ENCODE data around the gene F3.

Gene F3

DNA sequence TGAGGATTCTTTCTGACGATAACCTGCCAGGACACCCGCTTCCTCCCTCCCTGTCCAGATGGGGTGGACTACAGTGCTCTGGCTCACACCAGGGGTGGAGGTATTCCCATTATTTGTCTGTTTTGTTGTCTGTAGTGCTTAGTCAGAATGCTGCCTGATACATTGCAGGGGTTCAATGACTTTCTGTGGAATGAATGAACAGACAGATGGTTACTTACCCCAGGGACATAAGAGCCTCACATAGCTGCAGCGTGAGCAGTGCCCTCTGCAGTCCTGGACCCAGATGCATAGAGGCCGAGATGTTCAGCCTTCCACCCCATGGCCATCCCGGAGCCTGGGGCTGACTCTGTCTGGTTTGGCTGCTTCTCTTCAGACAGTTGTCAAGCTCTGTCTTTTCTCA, 13.0 kb upstream of the F3 start:
- TF ChIP-seq, protein P1, sequence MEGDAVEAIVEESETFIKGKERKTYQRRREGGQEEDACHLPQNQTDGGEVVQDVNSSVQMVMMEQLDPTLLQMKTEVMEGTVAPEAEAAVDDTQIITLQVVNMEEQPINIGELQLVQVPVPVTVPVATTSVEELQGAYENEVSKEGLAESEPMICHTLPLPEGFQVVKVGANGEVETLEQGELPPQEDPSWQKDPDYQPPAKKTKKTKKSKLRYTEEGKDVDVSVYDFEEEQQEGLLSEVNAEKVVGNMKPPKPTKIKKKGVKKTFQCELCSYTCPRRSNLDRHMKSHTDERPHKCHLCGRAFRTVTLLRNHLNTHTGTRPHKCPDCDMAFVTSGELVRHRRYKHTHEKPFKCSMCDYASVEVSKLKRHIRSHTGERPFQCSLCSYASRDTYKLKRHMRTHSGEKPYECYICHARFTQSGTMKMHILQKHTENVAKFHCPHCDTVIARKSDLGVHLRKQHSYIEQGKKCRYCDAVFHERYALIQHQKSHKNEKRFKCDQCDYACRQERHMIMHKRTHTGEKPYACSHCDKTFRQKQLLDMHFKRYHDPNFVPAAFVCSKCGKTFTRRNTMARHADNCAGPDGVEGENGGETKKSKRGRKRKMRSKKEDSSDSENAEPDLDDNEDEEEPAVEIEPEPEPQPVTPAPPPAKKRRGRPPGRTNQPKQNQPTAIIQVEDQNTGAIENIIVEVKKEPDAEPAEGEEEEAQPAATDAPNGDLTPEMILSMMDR (IDR thresholded peaks at IDR 0.05) = no peak

DNA sequence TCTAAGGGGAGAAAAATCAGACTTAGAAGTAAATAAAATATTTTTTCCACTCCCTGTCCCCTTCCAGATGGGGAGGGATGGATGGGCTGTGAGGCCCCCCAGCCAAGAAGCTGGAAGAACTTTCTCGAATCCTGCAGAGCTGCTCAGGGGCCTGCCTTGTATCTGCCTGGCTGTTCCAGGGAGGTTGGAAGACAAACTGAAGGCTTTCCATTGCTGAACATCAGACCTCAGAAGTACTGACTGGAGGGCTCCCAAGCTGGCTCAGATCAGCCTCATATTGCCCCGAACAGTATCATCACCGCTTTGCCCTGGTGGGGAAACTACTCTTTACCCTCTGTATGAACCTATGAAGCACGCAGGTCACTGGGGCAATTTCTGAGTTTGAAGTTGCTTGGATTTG, 12.4 kb upstream of the F3 start:
- no peaks in the 10 kb centered on the region for H3K4me1 ChIP-seq (ENCODE audit: control insufficient read depth in 1 of 2, insufficient read depth in 1 of 2, low read depth in 1 of 2, low read length in 1 of 2)
- H3K9me3 ChIP-seq = no peaks in the 10 kb centered on the region
- H3K27me3 ChIP-seq = no peaks in the 10 kb centered on the region
- H3K4me3 ChIP-seq (ENCODE audit: low read depth in 1 of 2, low read length in 1 of 2) = no peak overlapping the region
- TF ChIP-seq, protein P1 (IDR thresholded peaks at IDR 0.05) = no peak
- H3K36me3 ChIP-seq = no peaks in the 10 kb centered on the region
- H3K27ac ChIP-seq = no peak overlapping the region

More for the DNA sequence above, 13.0 kb upstream of the F3 start:
- Histone ChIP-seq H3K4me1 (ENCODE audit: control insufficient read depth in 1 of 2, insufficient read depth in 1 of 2, low read depth in 1 of 2, low read length in 1 of 2) (no peaks in the 10 kb centered on the region), H3K27me3 (no peaks in the 10 kb centered on the region), H3K9me3 (no peaks in the 10 kb centered on the region), H3K36me3 (no peaks in the 10 kb centered on the region), H3K27ac (no peak overlapping the region), H3K4me3 (ENCODE audit: low read depth in 1 of 2, low read length in 1 of 2) (no peak overlapping the region)

DNA sequence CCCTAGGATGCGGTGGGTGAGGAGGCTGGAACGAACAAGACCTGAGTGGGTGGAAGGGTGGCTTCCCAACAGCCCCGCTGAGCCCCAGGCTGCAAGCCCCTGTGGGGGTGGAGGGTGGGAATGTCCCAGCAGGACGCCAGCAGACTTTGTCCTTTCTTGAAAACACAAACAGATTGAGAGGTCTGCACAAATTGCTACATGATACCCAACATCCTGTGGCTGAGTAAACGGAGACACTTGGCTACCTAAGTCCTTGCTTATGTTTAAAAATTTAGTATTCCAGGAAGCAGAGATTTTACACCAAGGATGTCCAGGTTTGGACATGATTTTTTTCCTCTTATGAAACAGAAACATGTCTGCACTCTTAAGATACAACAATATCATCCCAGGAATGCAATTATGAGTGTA, 11.8 kb upstream of the F3 start:
- Histone ChIP-seq H3K9me3 (no peaks in the 10 kb centered on the region), H3K27ac (no peak overlapping the region), H3K4me3 (ENCODE audit: low read depth in 1 of 2, low read length in 1 of 2) (no peak overlapping the region), H3K4me1 (ENCODE audit: control insufficient read depth in 1 of 2, insufficient read depth in 1 of 2, low read depth in 1 of 2, low read length in 1 of 2) (no peaks in the 10 kb centered on the region), H3K27me3 (no peaks in the 10 kb centered on the region), H3K36me3 (no peaks in the 10 kb centered on the region)
- TF ChIP-seq, protein P1 (IDR thresholded peaks at IDR 0.05) = no peak

DNA sequence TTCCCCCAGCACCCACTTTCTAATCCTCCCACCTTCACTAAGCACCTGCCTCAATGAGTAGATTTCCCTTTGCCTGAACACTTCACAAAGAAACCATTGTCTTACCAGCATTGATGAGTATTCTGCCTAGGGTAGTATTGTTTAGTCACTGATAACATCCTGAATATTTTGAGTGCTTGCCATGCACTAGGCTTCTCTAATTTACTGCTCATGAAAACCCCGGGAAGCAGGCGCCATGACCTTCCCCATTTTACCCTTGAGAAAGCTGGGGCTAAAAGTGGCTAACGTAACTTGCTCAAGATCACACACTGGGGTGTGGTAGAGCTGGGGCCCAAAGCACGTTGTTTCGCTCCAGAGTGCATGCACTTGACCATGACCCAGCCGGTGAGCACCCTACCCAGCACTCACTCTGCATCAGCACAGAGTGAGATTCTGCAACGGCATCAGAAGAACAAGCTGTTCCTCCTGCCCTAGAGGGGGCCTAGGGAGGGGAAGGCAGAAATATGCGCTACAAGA, 10.6 kb upstream of the F3 start:
- Histone ChIP-seq H3K36me3 (no peaks in the 10 kb centered on the region), H3K9me3 (no peaks in the 10 kb centered on the region), H3K4me3 (ENCODE audit: low read depth in 1 of 2, low read length in 1 of 2) (no peak overlapping the region), H3K27me3 (no peaks in the 10 kb centered on the region), H3K27ac (no peak overlapping the region), H3K4me1 (ENCODE audit: control insufficient read depth in 1 of 2, insufficient read depth in 1 of 2, low read depth in 1 of 2, low read length in 1 of 2) (no peaks in the 10 kb centered on the region)
- TF ChIP-seq, protein P1 (IDR thresholded peaks at IDR 0.05) = no peak

DNA sequence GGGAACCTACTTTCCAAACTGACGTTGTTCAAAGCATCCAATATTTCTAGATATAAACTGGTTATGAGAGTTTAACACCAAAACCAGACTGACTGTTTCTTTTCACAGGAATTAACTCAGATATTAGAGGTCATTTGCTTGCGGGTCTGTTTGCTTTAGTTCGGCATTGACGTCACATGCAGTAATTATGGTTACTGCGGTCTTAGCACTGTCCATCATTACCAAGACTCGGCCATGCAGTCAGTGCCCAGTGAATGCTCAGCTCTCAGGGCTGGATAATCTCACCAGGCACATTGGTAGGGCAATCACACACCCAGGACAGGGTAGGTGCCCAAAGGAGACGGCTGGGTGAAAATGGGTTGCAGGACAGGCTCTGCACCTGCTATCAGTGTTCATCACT, 9.9 kb upstream of the F3 start:
- Histone ChIP-seq H3K27me3 (no peaks in the 10 kb centered on the region), H3K36me3 (no peaks in the 10 kb centered on the region), H3K9me3 (no peaks in the 10 kb centered on the region), H3K4me3 (ENCODE audit: low read depth in 1 of 2, low read length in 1 of 2) (no peak overlapping the region), H3K4me1 (ENCODE audit: control insufficient read depth in 1 of 2, insufficient read depth in 1 of 2, low read depth in 1 of 2, low read length in 1 of 2) (no peaks in the 10 kb centered on the region), H3K27ac (no peak overlapping the region)
- TF ChIP-seq, protein P1 (IDR thresholded peaks at IDR 0.05) = no peak

DNA sequence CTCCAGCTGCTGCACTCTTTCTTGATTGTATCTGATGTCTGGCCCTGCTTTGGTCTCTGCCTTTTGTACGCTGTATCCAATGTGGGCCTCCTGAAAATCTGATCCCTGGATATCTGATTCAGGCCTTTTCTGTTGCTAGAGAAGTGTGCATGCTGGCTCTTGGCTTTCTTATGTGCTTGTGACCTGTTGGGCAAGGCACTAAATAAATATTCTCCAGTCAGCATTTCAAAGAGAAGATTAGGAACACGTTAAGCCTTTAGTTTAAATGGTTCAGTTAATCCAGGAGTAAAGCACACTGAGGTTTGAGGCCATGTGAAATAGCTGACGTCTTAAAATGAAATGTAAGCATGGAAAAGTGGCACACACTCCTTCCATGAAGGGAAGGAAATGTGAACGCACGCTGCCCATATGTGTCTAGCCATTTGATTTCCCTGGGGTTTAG, 9.3 kb upstream of the F3 start:
- H3K27ac ChIP-seq = no peak overlapping the region
- TF ChIP-seq, protein P1 (IDR thresholded peaks at IDR 0.05) = no peak

More for the DNA sequence above, 9.3 kb upstream of the F3 start:
- no peaks in the 10 kb centered on the region for H3K4me1 ChIP-seq (ENCODE audit: control insufficient read depth in 1 of 2, insufficient read depth in 1 of 2, low read depth in 1 of 2, low read length in 1 of 2)
- no peaks in the 10 kb centered on the region for H3K36me3 ChIP-seq
- H3K4me3 ChIP-seq (ENCODE audit: low read depth in 1 of 2, low read length in 1 of 2) = no peak overlapping the region
- no peaks in the 10 kb centered on the region for H3K27me3 ChIP-seq
- no peaks in the 10 kb centered on the region for H3K9me3 ChIP-seq

Data from neutrophil (primary cell).